RWPE1 (cell line): ENCODE results near the gene TYRO3.
A peak's percentile ranks its signal among the peaks of the same experiment; 100 is the strongest.

ENCODE experiments used
- CTCF ChIA-PET: fragments of 350-600 bp; sonication (Branson Sonifier 250); formaldehyde crosslinking; extraction: SDS; loops from one replicate; lab custom pipeline; 2021; lab: Yijun Ruan, JAX
- POLR2A ChIA-PET: fragments of 400-600 bp; formaldehyde crosslinking; extraction: SDS; loops from one replicate; lab custom pipeline; 2020; ENCODE audit warnings: antibody characterized with exemption; ENCODE audit not compliant: low non-redundant PET; lab: Yijun Ruan, JAX
- DNase-seq: peaks from one replicate; pipeline ENCODE4 v3.0.0; 2012; ENCODE audit warnings: low spot score
- H3K27ac ChIP-seq: fragments of 450-650 bp; 2 replicates; pipeline ENCODE4 v1.5.1; 2017
- CTCF ChIP-seq: fragments of 450-650 bp; conservative IDR thresholded peaks from 2 replicates; pipeline ENCODE4 v1.5.1; 2017; ENCODE audit warnings: low read depth, mild to moderate bottlenecking

TYRO3 gene

GRCh38 chr15:41597787-41598186 is 38.8 kb downstream of the TYRO3 start:
- DNase-seq, result no peak
- H3K27ac ChIP-seq, result no peak overlapping the region
- ChIA-PET CTCF (interaction anchor here (0.6 kb wide), 1 partner anchor 99 kb away, joined by 4 read pairs; no protein-coding TSS in a partner anchor), POLR2A (interaction anchor here (0.6 kb wide), 1 partner anchor 10 kb away, joined by 7 read pairs; no protein-coding TSS in a partner anchor)
- TF ChIP-seq CTCF, result no peak

- ChIA-PET POLR2A (no interaction called here), CTCF (interaction anchor here (0.6 kb wide), 1 partner anchor 93 kb away, joined by 3 read pairs; no protein-coding TSS in a partner anchor)
- H3K27ac ChIP-seq, result no peak overlapping the region
- no peak for DNase-seq
- no peak for TF ChIP-seq CTCF
These were observed 40.0 kb downstream of the TYRO3 start for GRCh38 chr15:41599061-41599460.

GRCh38 chr15:41603411-41603935 is 44.5 kb downstream of the TYRO3 start:
- no peak for TF ChIP-seq CTCF
- no peak for DNase-seq
- CTCF ChIA-PET, result interaction anchor here (0.6 to 1.9 kb wide), 9 partner anchors 9 to 208 kb away, joined by 3 to 10 read pairs (median 4); no protein-coding TSS in a partner anchor
- H3K27ac ChIP-seq, result no peak overlapping the region
- POLR2A ChIA-PET, result no interaction called here

- ChIA-PET CTCF (interaction anchor here (0.6 to 1.9 kb wide), 10 partner anchors 10 to 221 kb away, joined by 3 to 10 read pairs (median 4); no protein-coding TSS in a partner anchor), POLR2A (no interaction called here)
- peak; percentile 85 for TF ChIP-seq CTCF
- H3K27ac ChIP-seq, result no peak overlapping the region
- peak; percentile 67 for DNase-seq
These were observed 45.2 kb downstream of the TYRO3 start for GRCh38 chr15:41603941-41604911.

- POLR2A ChIA-PET, result no interaction called here
- H3K27ac ChIP-seq, result no peak overlapping the region
- CTCF ChIA-PET, result no interaction called here
- TF ChIP-seq CTCF, result no peak
- no peak for DNase-seq
These were observed 46.6 kb downstream of the TYRO3 start for GRCh38 chr15:41605566-41605965.

- H3K27ac ChIP-seq, result no peak overlapping the region
- peak; percentile 52 for DNase-seq
- CTCF ChIA-PET, result interaction anchor here (0.7 kb wide), 1 partner anchor 21 kb away, joined by 5 read pairs; no protein-coding TSS in a partner anchor
- POLR2A ChIA-PET, result interaction anchor here (0.5 to 0.6 kb wide), 2 partner anchors 9 to 65 kb away, joined by 5 to 7 read pairs; no protein-coding TSS in a partner anchor
- no peak for TF ChIP-seq CTCF
These were observed 48.0 kb downstream of the TYRO3 start for GRCh38 chr15:41606997-41607396.
